ENCODE measurements around the gene PLSCR2. TPM values are rescaled to one million over a fixed set of nuclear protein-coding genes. Genes with fewer than 3 reads are reported as not detected.
"Not testable (repeated sequence)": the region's sequence is repeated elsewhere in the genome, so short reads cannot be mapped to it uniquely, and the experiment has no call there.

PLSCR2 gene
- total RNA-seq, 4 donors from 2014 or later, result 1.3 TPM; not detected in 3

DNA sequence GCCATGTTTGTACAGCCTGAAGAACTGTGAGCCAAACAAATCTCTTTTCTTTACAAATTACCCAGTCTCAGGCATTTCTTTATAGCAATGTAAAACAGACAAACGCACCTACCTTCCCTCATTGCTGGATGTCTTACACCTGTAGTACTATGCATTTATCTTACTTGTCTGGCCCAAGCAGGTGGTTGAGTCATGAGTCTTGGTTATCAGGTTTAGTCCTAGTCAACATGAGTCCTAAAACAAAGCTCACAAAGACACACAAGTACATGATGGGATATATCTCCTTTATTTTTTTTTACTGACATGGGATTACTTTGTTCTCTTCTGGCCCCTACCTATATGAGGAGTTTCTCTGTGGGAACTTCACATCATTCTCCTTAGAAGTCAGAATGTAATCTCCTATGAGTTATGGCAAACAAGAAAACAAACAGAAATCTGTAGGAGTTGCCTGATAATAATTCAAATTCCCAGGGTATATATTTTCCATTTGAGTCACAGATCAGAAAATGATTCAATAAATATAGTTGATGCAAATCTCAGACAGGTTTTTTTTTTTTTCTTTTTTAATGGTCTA is 33.6 kb upstream of the PLSCR2 start:
- no peaks in the 10 kb centered on the region for H3K36me3 ChIP-seq
- H3K27me3 ChIP-seq, result no peaks in the 10 kb centered on the region
- WGBS, 2 donors (ENCODE audit: low coverage in 1 of 2), result 50% methylated on average over 1 of the region's 1 CpG
- TF ChIP-seq POLR2AphosphoS5 (IDR thresholded peaks at IDR 0.05), result no peak
- H3K4me1 ChIP-seq, result peaks cover 0 to 21% (median 0%) of the 10 kb centered on the region in 3 donors
- H3K4me3 ChIP-seq, result no peak overlapping the region
- H3K9me3 ChIP-seq, result no peaks in the 10 kb centered on the region
- ATAC-seq, result no peak
- no peak overlapping the region for H3K27ac ChIP-seq

DNA sequence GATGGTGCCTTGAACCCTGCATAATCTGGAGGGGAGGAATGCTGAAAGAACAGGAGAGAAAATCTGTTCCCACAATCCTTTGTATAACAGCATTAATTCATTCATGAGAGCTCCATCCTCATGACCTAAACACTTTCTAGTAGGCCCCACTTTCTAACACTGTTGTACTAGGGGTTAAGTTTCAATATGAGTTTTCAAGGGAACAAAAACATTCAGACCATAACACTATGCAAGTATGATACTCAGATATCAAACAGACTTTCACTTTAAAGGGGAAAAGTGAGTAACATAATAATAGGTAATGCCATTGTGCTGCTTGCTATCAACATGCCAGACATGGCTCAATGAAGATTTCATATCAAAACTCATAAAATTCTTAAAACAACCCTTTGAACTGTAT is 32.4 kb upstream of the PLSCR2 start:
- ATAC-seq, result no peak
- TF ChIP-seq POLR2A (IDR thresholded peaks at IDR 0.05) (no peak), EP300 (IDR thresholded peaks at IDR 0.05) (no peak), POLR2AphosphoS5 (IDR thresholded peaks at IDR 0.05) (no peak)
- TF ChIP-seq, protein P1, sequence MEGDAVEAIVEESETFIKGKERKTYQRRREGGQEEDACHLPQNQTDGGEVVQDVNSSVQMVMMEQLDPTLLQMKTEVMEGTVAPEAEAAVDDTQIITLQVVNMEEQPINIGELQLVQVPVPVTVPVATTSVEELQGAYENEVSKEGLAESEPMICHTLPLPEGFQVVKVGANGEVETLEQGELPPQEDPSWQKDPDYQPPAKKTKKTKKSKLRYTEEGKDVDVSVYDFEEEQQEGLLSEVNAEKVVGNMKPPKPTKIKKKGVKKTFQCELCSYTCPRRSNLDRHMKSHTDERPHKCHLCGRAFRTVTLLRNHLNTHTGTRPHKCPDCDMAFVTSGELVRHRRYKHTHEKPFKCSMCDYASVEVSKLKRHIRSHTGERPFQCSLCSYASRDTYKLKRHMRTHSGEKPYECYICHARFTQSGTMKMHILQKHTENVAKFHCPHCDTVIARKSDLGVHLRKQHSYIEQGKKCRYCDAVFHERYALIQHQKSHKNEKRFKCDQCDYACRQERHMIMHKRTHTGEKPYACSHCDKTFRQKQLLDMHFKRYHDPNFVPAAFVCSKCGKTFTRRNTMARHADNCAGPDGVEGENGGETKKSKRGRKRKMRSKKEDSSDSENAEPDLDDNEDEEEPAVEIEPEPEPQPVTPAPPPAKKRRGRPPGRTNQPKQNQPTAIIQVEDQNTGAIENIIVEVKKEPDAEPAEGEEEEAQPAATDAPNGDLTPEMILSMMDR (IDR thresholded peaks at IDR 0.05), result no peak
- H3K27me3 ChIP-seq, result no peaks in the 10 kb centered on the region

DNA sequence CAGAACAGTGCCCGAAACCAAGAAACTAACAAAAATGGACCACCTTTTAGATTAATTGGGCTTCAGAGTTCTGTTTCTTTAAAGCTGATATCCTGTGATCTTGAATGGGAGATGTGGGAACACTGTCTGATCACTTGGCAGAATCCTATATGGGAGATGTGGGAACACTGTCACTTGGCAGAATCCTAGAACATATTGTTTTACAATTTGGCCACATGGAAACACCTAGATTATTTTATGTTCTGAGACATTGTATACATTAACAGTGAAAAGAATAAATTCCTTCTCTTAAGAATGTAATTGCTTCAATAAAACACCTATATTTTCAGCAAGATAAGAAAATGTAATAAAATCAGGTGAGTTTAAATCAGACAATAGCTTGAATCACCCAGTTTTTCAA is 30.3 kb upstream of the PLSCR2 start:
- Histone ChIP-seq H3K36me3 (no peaks in the 10 kb centered on the region), H3K4me1 (no peaks in the 10 kb centered on the region), H3K4me3 (no peak overlapping the region), H3K27ac (no peak overlapping the region), H3K9me3 (no peaks in the 10 kb centered on the region), H3K27me3 (no peaks in the 10 kb centered on the region)
- TF ChIP-seq POLR2AphosphoS5 (IDR thresholded peaks at IDR 0.05), result no peak
- no peak for TF ChIP-seq POLR2A (IDR thresholded peaks at IDR 0.05)
- no peak for TF ChIP-seq EP300 (IDR thresholded peaks at IDR 0.05)
- TF ChIP-seq, protein P1 (IDR thresholded peaks at IDR 0.05), result no peak
- ATAC-seq, result no peak
- 38 to 83% methylated on average over 1 of the region's 1 CpG for WGBS, 2 donors (ENCODE audit: low coverage in 1 of 2)

More for the DNA sequence above, 32.4 kb upstream of the PLSCR2 start:
- H3K9me3 ChIP-seq, result no peaks in the 10 kb centered on the region
- H3K36me3 ChIP-seq, result no peaks in the 10 kb centered on the region
- H3K27ac ChIP-seq, result no peak overlapping the region
- no peak overlapping the region for H3K4me3 ChIP-seq
- peaks cover 0 to 11% (median 0%) of the 10 kb centered on the region in 3 donors for H3K4me1 ChIP-seq

DNA sequence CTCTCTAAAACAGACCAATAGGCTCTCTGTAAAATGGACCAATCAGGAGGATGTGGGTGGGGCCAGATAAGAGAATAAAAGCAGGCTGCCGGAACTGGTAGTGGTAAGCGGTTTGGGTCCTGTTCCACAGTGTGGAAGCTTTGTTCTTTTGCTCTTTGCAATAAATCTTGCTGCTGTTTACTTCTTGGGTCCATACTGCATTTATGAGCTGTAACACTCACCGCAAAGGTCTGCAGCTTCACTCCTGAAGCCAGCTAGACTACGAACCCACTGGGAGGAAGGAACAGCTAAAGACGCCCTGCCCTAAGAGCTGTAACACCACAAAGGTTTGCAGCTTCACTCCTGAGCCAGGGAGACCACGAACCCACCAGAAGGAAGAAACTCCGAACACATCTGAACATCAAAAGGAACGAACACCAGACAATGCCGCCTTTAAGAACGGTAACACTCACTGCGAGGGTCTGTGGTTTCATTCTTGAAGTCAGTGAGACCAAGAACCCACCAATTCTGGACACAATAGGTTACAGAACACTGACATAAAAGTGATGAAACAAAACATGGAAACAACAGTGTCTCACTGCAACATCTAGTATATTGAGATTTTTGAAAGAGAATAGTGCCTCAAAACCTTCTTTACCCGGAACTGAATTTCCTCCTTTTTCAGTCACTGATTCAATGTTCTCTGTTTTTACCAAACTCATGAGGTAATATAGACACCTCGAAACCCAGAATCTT is 28.8 kb upstream of the PLSCR2 start:
- TF ChIP-seq EP300 (IDR thresholded peaks at IDR 0.05), result no peak
- TF ChIP-seq, protein P1 (IDR thresholded peaks at IDR 0.05), result no peak
- TF ChIP-seq POLR2A (IDR thresholded peaks at IDR 0.05), result no peak
- no peak for TF ChIP-seq POLR2AphosphoS5 (IDR thresholded peaks at IDR 0.05)
- Histone ChIP-seq H3K27me3 (no peaks in the 10 kb centered on the region), H3K9me3 (no peaks in the 10 kb centered on the region), H3K4me3 (no peak overlapping the region), H3K4me1 (no peaks in the 10 kb centered on the region), H3K27ac (no peak overlapping the region), H3K36me3 (no peaks in the 10 kb centered on the region)
- no peak for ATAC-seq
- WGBS, 2 donors (ENCODE audit: low coverage in 1 of 2), result 76 to 89% methylated on average over 8 to 9 of the region's 13 CpGs

DNA sequence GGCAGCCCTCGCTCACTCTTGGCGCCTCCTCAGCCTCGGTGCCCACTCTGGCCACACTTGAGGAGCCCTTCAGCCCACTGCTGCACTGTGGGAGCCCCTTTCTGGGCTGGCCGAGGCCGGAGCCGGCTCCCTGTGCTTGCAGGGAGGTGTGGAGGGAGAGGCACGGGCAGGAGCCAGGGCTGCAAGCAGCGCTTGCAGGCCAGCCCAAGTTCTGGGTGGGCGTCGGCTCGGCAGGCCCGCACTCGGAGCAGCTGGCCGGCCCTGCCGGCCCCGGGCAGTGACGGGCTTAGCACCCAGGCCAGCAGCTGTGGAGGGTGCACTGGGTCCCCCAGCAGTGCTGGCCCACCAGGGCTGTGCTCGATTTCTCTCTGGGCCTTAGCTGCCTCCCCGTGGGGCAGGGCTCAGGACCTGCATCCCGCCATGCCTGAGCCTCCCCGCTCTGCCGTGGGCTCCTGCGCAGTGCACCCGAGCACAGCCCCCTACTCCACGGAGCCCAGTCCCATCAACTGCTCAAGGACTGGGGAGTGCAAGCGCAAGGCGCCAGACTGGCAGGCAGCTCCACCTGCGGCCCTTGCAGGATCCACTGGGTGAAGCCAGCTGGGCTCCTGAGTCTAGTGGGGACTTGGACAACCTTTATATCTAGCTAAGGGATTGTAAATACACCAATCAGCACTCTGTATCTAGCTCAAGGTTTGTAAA is 27.9 kb upstream of the PLSCR2 start:
- not testable (repeated sequence) for ATAC-seq, H3K4me1 ChIP-seq, H3K36me3 ChIP-seq, H3K4me3 ChIP-seq, H3K27ac ChIP-seq, H3K27me3 ChIP-seq, H3K9me3 ChIP-seq
- no CpG with 5 or more reads among the region's 28 CpGs for WGBS, 2 donors (ENCODE audit: low coverage in 1 of 2)

DNA sequence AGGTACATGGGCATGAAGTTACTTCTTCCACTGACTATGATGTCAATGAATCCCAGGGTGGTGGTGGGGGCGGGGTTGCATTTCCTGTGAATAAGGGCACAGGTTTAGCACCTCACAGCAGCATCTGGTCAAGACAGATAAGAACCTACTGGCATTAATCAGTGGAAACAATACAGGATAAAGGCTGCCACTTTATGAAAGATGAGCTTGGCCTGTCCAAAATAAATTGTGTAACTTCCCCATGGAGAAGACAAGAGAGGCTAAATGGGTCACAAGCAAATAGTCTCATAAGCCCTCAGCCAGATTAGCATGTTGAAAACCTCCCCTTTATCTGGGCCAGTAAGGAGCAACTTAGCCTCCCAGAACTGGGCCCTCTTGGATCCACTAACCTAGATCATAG is 27.4 kb upstream of the PLSCR2 start:
- H3K4me3 ChIP-seq, result no peak overlapping the region
- H3K9me3 ChIP-seq, result no peaks in the 10 kb centered on the region
- ATAC-seq, result peak; percentile 54
- TF ChIP-seq EP300 (IDR thresholded peaks at IDR 0.05) (no peak), POLR2AphosphoS5 (IDR thresholded peaks at IDR 0.05) (no peak), POLR2A (IDR thresholded peaks at IDR 0.05) (no peak)
- TF ChIP-seq, protein P1 (IDR thresholded peaks at IDR 0.05), result no peak
- no peaks in the 10 kb centered on the region for H3K36me3 ChIP-seq
- H3K27ac ChIP-seq, result no peak overlapping the region
- WGBS, 2 donors (ENCODE audit: low coverage in 1 of 2), result 0% methylated on average over 1 of the region's 1 CpG; no CpG with 5 or more reads in 1 of the 2 donors
- H3K27me3 ChIP-seq, result no peaks in the 10 kb centered on the region
- no peaks in the 10 kb centered on the region for H3K4me1 ChIP-seq
